GM12878 (cell line): Measurements from ENCODE around the gene UGGT1. TPM values are rescaled to one million over a fixed set of nuclear protein-coding genes. Genes with fewer than 3 reads are reported as not detected.

Source experiments
- ATAC-seq: fragments of 200-7000 bp; cut with Tn5 transposase; 3 replicates; pipeline ENCODE4 v1.9.1; 2020; ENCODE audit warnings: mild to moderate bottlenecking, moderate library complexity
- BruUV-seq: library from RNA; stranded (reverse); fragments of 400-500 nt; replicated peaks from 2 replicates; lab custom pipeline; 2021; lab: Mats Ljungman, UMichigan
- CTCF ChIA-PET: fragments of 300-600 bp; sonication (Branson Sonifier 250); formaldehyde crosslinking; extraction: SDS; loops from one replicate; lab custom pipeline; 2021; ENCODE audit warnings: inconsistent platforms; lab: Yijun Ruan, JAX
- POLR2A ChIA-PET: fragments of 350-600 bp; formaldehyde crosslinking; extraction: SDS; loops from one replicate; lab custom pipeline; 2021; ENCODE audit warnings: inconsistent platforms; lab: Charles Lee
- RAD21 ChIA-PET: fragments of 300-600 bp; sonication (Branson Sonifier 250); formaldehyde crosslinking; loops from one replicate; lab custom pipeline; 2023; ENCODE audit warnings: antibody characterized with exemption; ENCODE audit not compliant: unreplicated experiment; lab: Charles Lee
- SMC1A ChIA-PET: fragments of 300-600 bp; sonication (Branson Sonifier 250); formaldehyde crosslinking; loops from one replicate; lab custom pipeline; 2023; ENCODE audit not compliant: unreplicated experiment, uncharacterized antibody; lab: Charles Lee
- DNase-seq: peaks from one replicate; pipeline ENCODE4 v3.0.0-alpha.2; 2011; ENCODE audit warnings: low read depth, low spot score
- FAIRE-seq: peaks from 3 replicates; lab custom pipeline; 2011; peaks lifted over from hg19 to GRCh38; lab: Jason Lieb, UNC
- H2AFZ ChIP-seq: 2 replicates; pipeline ENCODE4 v1.6.0; 2011; ENCODE audit warnings: low read depth, low read length, control low read depth; ENCODE audit not compliant: control insufficient read depth
- H3K27ac ChIP-seq: 2 replicates; pipeline ENCODE4 v1.5.1; 2011; ENCODE audit warnings: control low read depth; ENCODE audit not compliant: control insufficient read depth, insufficient read depth
- H3K27me3 ChIP-seq, 2 experiments: replicated peaks in 1 of 2; 2 replicates each; pipeline versions ENCODE4 v1.6.0 to v1.6.1; 2011; ENCODE audit warnings: low read length in 1 of 2; ENCODE audit not compliant: control insufficient read depth in 2 of 2, insufficient read depth in 2 of 2
- H3K36me3 ChIP-seq, 2 experiments: 2 replicates each; pipeline ENCODE4 v1.5.1; 2011; ENCODE audit warnings: low read length in 1 of 2; ENCODE audit not compliant: control insufficient read depth in 2 of 2, insufficient read depth in 2 of 2
- H3K4me1 ChIP-seq: 2 replicates; pipeline ENCODE4 v1.6.1; 2011; ENCODE audit warnings: mild to moderate bottlenecking, low read length, moderate library complexity, mixed read lengths; ENCODE audit not compliant: control insufficient read depth, insufficient read depth
- H3K4me2 ChIP-seq: 2 replicates; pipeline ENCODE4 v1.6.0; 2011; ENCODE audit warnings: control low read depth; ENCODE audit not compliant: control insufficient read depth, insufficient read depth
- H3K4me3 ChIP-seq: fragments of 200-600 bp; sonication (generic); 2 replicates; pipeline ENCODE4 v1.5.1; 2016
- H3K79me2 ChIP-seq: 2 replicates; pipeline ENCODE4 v1.6.0; 2011; ENCODE audit warnings: low read length; ENCODE audit not compliant: control insufficient read depth, insufficient read depth
- H3K9ac ChIP-seq: 2 replicates; pipeline ENCODE4 v1.8.0; 2011; ENCODE audit warnings: low read length, control low read depth, mixed read lengths; ENCODE audit not compliant: control insufficient read depth, insufficient read depth
- H3K9me3 ChIP-seq: replicated peaks from 3 replicates; pipeline ENCODE4 v1.5.1; 2011; ENCODE audit warnings: mild to moderate bottlenecking, low read length; ENCODE audit not compliant: control insufficient read depth, insufficient read depth
- H4K20me1 ChIP-seq: 2 replicates; pipeline ENCODE4 v1.6.0; 2011; ENCODE audit not compliant: control insufficient read depth, insufficient read depth
- ETV6 ChIP-seq, 2 experiments: fragments of 450-650 bp in 1 of 2; IDR thresholded peaks in 1 of 2; conservative IDR thresholded peaks in 1 of 2; 2 replicates each; pipeline ENCODE4 v1.6.1; 2014; ENCODE audit warnings: antibody characterized with exemption in 1 of 2, borderline replicate concordance in 1 of 2, low read depth in 1 of 2, mild to moderate bottlenecking in 1 of 2, moderate library complexity in 1 of 2
- KAT2A ChIP-seq: conservative IDR thresholded peaks from 2 replicates; pipeline ENCODE4 v1.6.1; 2011; ENCODE audit warnings: low read depth, low read length; ENCODE audit not compliant: control insufficient read depth
- KDM1A ChIP-seq: fragments of 200-600 bp; sonication (generic); IDR thresholded peaks from 2 replicates; pipeline ENCODE4 v1.6.1; 2016; ENCODE audit warnings: borderline replicate concordance
- LARP7 ChIP-seq: fragments of 450-650 bp; IDR thresholded peaks from 2 replicates; pipeline ENCODE4 v1.6.1; 2017; ENCODE audit warnings: mild to moderate bottlenecking
- MEF2B ChIP-seq: fragments of 450-650 bp; IDR thresholded peaks from 2 replicates; pipeline ENCODE4 v1.6.1; 2018; ENCODE audit warnings: mild to moderate bottlenecking, moderate library complexity; ENCODE audit not compliant: partially characterized antibody, poor library complexity, severe bottlenecking
- MYB ChIP-seq: fragments of 150-350 bp; IDR thresholded peaks from 2 replicates; pipeline ENCODE4 v1.6.1; 2014; ENCODE audit warnings: mild to moderate bottlenecking, low read depth, low read length, borderline replicate concordance
- NRF1 ChIP-seq: conservative IDR thresholded peaks from 2 replicates; pipeline ENCODE4 v1.6.1; 2011; ENCODE audit warnings: mild to moderate bottlenecking, low read depth, low read length, improper control_type of control experiment
- POU2F2 ChIP-seq: IDR thresholded peaks from 3 replicates; pipeline ENCODE4 v1.6.1; 2011; ENCODE audit warnings: low read depth, mild to moderate bottlenecking, low read length, borderline replicate concordance
- SREBF1 ChIP-seq: IDR thresholded peaks from 2 replicates; pipeline ENCODE4 v1.6.1; 2012; ENCODE audit warnings: mild to moderate bottlenecking, low read length
- TAF1 ChIP-seq: IDR thresholded peaks from 2 replicates; pipeline ENCODE4 v1.6.1; 2011; ENCODE audit warnings: mild to moderate bottlenecking, low read depth, low read length, borderline replicate concordance
- TBL1XR1 ChIP-seq: IDR thresholded peaks from 2 replicates; pipeline ENCODE4 v1.6.1; 2012; ENCODE audit warnings: low read depth, low read length, improper control_type of control experiment
- WGBS: methylation state at CpG from one replicate; pipeline ENCODE4 v1.1.6; 2016; ENCODE audit warnings: low lambda C conversion rate; ENCODE audit not compliant: insufficient replicate concordance, insufficient coverage; ENCODE audit errors: missing lambda C conversion rate; 5-methylcytosine and 5-hydroxymethylcytosine counted together
- in situ Hi-C: fragments of 300-500 bp; cut with MboI; formaldehyde crosslinking; loops from 9 replicates; pipeline ENCODE4 v1.14.3; 2018; ENCODE audit warnings: mixed read lengths
- intact Hi-C: fragments of 100-400 bp; cut with micrococcal nuclease; formaldehyde crosslinking; loops from one replicate; pipeline ENCODE4 v1.14.2; 2022; ENCODE audit not compliant: unreplicated experiment
- polyA plus RNA-seq, 11 experiments: library from polyadenylated mRNA; depleted of rRNA in 4 of 11; unstranded in 6 of 11; stranded (reverse) in 5 of 11; fragments of >200 nt; fragmentation: Nextera tagmentation in 4 of 11; fragmentation: Illumina TruSeq in 1 of 11; extraction: Ambion mirVana in 4 of 11; extraction: Trizol in 1 of 11; gene quantifications; 1 replicate in 1 of 11; 2 replicates in 10 of 11; pipeline versions ENCODE4 v1.2.1 to v1.2.3, GENCODE V29; 2011 to 2016; ENCODE audit warnings: inconsistent platforms in 2 of 11, missing spikeins in 2 of 11, low read depth in 1 of 11
- total RNA-seq, 4 experiments: library from RNA; depleted of rRNA in 3 of 4; stranded (reverse); fragments of >200 nt in 3 of 4; fragmentation: Illumina TruSeq in 1 of 4; extraction: Trizol in 1 of 4; gene quantifications; 2 replicates each; pipeline versions ENCODE4 v1.2.1 to v1.2.3, GENCODE V29; 2013 to 2021
- TF ChIP-seq, protein P1 (sequence below): fragments of 450-650 bp; IDR thresholded peaks from 2 replicates; pipeline ENCODE4 v1.6.1; 2017; ENCODE audit warnings: mild to moderate bottlenecking, moderate library complexity

The UGGT1 gene
- total and polyA plus RNA-seq, 10 of the 15 experiments (the other 5 are each of a cell fraction or from before 2014, with no cell fraction given): 4.1 to 49.8 (median 28.5) TPM

GRCh38 chr2:128058114-128058513, 32.9 kb upstream of the UGGT1 start:
- Histone ChIP-seq H3K27me3 (no peaks in the 10 kb centered on the region), H3K4me3 (no peak overlapping the region), H3K4me2 (no peak overlapping the region), H3K79me2 (no peaks in the 10 kb centered on the region), H3K4me1 (no peaks in the 10 kb centered on the region), H3K36me3 (no peaks in the 10 kb centered on the region), H2AFZ (no peak overlapping the region), H3K9me3 (no peaks in the 10 kb centered on the region; the same call in 2 of the 3 replicates), H3K27ac (no peak overlapping the region), H4K20me1 (no peaks in the 10 kb centered on the region), H3K9ac (no peak overlapping the region)
- FAIRE-seq (no peak), ATAC-seq (no peak), DNase-seq (no peak)
- BruUV-seq: no TSS peak
- ChIA-PET CTCF (no interaction called here), RAD21 (no interaction called here), POLR2A (no interaction called here), SMC1A (interaction anchor here (1.1 kb wide), 1 partner anchor 45 kb away, joined by 3 read pairs; no protein-coding TSS in a partner anchor)
- WGBS: 26% methylated on average over 2 of the region's 2 CpGs
- TF ChIP-seq TAF1 (no peak), MEF2B (no peak), SREBF1 (no peak), ETV6 (conservative IDR thresholded peaks at IDR 0.05 in 1 of 2, IDR thresholded peaks at IDR 0.05 in 1 of 2; ENCODE audit: borderline replicate concordance in 1 of 2, low read depth in 1 of 2) (no peak), POU2F2 (no peak), KDM1A (no peak), LARP7 (no peak), KAT2A (no peak), NRF1 (no peak), MYB (no peak), TBL1XR1 (no peak)
- TF ChIP-seq, protein P1, sequence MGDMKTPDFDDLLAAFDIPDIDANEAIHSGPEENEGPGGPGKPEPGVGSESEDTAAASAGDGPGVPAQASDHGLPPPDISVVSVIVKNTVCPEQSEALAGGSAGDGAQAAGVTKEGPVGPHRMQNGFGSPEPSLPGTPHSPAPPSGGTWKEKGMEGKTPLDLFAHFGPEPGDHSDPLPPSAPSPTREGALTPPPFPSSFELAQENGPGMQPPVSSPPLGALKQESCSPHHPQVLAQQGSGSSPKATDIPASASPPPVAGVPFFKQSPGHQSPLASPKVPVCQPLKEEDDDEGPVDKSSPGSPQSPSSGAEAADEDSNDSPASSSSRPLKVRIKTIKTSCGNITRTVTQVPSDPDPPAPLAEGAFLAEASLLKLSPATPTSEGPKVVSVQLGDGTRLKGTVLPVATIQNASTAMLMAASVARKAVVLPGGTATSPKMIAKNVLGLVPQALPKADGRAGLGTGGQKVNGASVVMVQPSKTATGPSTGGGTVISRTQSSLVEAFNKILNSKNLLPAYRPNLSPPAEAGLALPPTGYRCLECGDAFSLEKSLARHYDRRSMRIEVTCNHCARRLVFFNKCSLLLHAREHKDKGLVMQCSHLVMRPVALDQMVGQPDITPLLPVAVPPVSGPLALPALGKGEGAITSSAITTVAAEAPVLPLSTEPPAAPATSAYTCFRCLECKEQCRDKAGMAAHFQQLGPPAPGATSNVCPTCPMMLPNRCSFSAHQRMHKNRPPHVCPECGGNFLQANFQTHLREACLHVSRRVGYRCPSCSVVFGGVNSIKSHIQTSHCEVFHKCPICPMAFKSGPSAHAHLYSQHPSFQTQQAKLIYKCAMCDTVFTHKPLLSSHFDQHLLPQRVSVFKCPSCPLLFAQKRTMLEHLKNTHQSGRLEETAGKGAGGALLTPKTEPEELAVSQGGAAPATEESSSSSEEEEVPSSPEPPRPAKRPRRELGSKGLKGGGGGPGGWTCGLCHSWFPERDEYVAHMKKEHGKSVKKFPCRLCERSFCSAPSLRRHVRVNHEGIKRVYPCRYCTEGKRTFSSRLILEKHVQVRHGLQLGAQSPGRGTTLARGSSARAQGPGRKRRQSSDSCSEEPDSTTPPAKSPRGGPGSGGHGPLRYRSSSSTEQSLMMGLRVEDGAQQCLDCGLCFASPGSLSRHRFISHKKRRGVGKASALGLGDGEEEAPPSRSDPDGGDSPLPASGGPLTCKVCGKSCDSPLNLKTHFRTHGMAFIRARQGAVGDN: no peak
- intact Hi-C loops: no loop called here
- in situ Hi-C loops: no loop called here
